Vagina (tissue), 2 donors: Measurements from ENCODE around the gene EPSTI1.

Source experiments
- CTCF ChIP-seq, 3 experiments: fragments of 450-650 bp in 2 of 3; fragments of 200-600 bp in 1 of 3; sonication (generic) in 1 of 3; IDR thresholded peaks; one replicate each; pipeline ENCODE4 v1.5.1; 2017 to 2019; ENCODE audit warnings: antibody characterized with exemption in 3 of 3, mild to moderate bottlenecking in 2 of 3, moderate library complexity in 2 of 3
- POLR2AphosphoS5 ChIP-seq, 2 donors: sonication (generic); formaldehyde crosslinking; IDR thresholded peaks; one replicate each; pipeline ENCODE4 v1.9.0; 2017; ENCODE audit warnings: antibody characterized with exemption in 2 of 2, mild to moderate bottlenecking in 2 of 2, low read depth in 1 of 2; ENCODE audit not compliant: insufficient read depth in 1 of 2

DNA sequence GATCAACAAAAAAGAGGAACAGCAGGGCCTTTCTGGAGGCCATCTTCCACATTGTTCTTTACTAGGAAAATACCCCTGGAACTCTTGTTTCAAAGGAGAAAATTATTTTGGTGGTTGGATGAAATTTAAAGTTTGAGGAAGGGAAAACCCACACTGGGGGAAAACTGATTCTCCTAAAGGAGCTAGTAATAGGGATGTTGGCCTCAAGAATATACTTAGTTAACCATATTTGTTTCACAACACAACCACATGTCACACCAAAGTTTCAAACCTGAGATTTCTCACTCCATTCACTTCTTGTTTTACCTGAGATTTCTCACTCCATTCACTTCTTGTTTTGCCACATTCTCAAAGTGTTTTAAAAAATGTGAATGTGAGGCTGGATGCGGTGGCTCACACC lies 2.8 kb upstream of the EPSTI1 start:
- TF ChIP-seq CTCF (IDR thresholded peaks at IDR 0.05) = no peak
- no peak for TF ChIP-seq POLR2AphosphoS5 (IDR thresholded peaks at IDR 0.05; ENCODE audit: insufficient read depth in 1 of 2, low read depth in 1 of 2)
